ENCODE data around the gene SCART1. TPM values are rescaled to one million over a fixed set of nuclear protein-coding genes. Genes with fewer than 3 reads are reported as not detected.
"Not testable (repeated sequence)": the region's sequence is repeated elsewhere in the genome, so short reads cannot be mapped to it uniquely, and the experiment has no call there.

Gene SCART1
- total and polyA plus RNA-seq, 10 of the 15 experiments (the other 5 are each of a cell fraction or from before 2014, with no cell fraction given) = 0.05 to 22.0 (median 0.58) TPM

DNA sequence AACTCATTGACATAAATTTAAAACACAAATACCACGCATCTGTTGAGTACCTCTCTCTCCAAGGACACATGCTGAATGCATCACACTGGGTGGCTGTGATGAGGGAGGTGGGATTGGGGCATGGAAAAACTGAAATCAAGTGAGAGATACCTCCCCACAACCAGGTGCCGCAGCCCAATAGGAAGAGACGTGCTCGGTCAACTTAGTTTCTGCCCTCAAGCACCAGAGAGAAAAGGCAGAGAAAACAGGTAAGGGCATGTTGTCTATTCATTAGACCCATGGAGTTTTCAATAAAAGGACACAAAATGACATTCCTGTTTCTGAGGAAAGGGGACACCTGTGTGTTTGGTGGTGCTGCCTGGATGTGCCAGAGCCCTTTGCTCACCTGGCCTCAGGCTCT is 24.2 kb upstream of the SCART1 start:
- H3K9me3 ChIP-seq (replicated peaks; ENCODE audit: control insufficient read depth, insufficient read depth, low read length); H3K4me2 ChIP-seq (ENCODE audit: control insufficient read depth, insufficient read depth); DNase-seq (ENCODE audit: low read depth, low spot score); H4K20me1 ChIP-seq (ENCODE audit: control insufficient read depth, insufficient read depth); H3K27me3 ChIP-seq (replicated peaks in 1 of 2; ENCODE audit: control insufficient read depth in 2 of 2, insufficient read depth in 2 of 2, low read length in 1 of 2); BruUV-seq (replicated peaks); ATAC-seq; H3K4me3 ChIP-seq; H2AFZ ChIP-seq (ENCODE audit: control insufficient read depth, low read depth, low read length); H3K9ac ChIP-seq (ENCODE audit: control insufficient read depth, insufficient read depth, low read length); FAIRE-seq; H3K79me2 ChIP-seq (ENCODE audit: control insufficient read depth, insufficient read depth, low read length); POLR2A ChIA-PET; RAD21 ChIA-PET (ENCODE audit: unreplicated experiment); H3K4me1 ChIP-seq (ENCODE audit: control insufficient read depth, insufficient read depth, low read length); in situ Hi-C loops (cut with MboI); H3K27ac ChIP-seq (ENCODE audit: control insufficient read depth, insufficient read depth); H3K36me3 ChIP-seq (ENCODE audit: control insufficient read depth in 2 of 2, insufficient read depth in 2 of 2, low read length in 1 of 2); CTCF ChIA-PET: not testable (repeated sequence)
- SMC1A ChIA-PET (ENCODE audit: uncharacterized antibody, unreplicated experiment) = interaction anchor here (0.8 kb wide), 1 partner anchor 144 kb away, joined by 3 read pairs; no protein-coding TSS in a partner anchor
- intact Hi-C loops (cut with micrococcal nuclease; ENCODE audit: unreplicated experiment) = loop anchor here (2.0 kb wide), 1 partner anchor 143 kb away; no protein-coding TSS in a partner anchor
- 81% methylated on average over 1 of the region's 4 CpGs for WGBS (ENCODE audit: insufficient coverage, insufficient replicate concordance, low lambda C conversion rate, missing lambda C conversion rate)

DNA sequence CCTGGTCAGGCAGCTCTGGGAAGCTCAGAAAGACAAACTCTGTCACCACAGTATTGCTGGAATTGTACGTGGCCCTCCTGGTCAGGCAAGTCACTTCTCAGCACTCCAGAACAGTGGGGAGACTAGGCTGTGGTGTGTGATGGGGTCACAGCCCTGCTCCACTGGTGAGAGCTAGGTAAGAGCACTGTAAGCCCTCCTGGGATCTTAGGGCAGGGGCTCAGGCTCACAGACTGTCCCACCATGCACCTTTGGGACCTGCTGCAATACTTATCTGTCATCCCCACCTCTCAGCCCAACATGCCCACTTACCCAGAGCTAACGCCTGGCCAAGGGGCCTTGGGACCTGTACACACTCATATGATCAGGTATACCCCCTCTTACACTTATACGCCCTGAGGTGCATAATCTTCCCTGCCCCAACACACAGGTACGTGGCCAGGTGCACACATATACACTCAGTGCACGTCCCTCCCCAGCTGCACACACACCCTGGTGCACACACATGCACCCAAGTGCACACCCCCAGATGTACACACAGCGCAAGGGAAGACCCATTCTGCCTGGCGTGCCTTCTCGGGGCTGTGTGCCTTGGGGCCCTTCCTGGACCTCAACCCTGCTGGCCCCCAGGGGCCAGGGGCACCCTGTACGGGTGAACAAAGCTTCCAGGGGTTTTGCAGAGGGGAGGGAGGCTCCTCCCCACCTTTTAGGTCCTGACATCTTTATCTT is 21.7 kb upstream of the SCART1 start:
- H3K9ac ChIP-seq (ENCODE audit: control insufficient read depth, insufficient read depth, low read length); H3K4me3 ChIP-seq; intact Hi-C loops (cut with micrococcal nuclease; ENCODE audit: unreplicated experiment); H3K27me3 ChIP-seq (replicated peaks in 1 of 2; ENCODE audit: control insufficient read depth in 2 of 2, insufficient read depth in 2 of 2, low read length in 1 of 2); H2AFZ ChIP-seq (ENCODE audit: control insufficient read depth, low read depth, low read length); H3K4me2 ChIP-seq (ENCODE audit: control insufficient read depth, insufficient read depth); RAD21 ChIA-PET (ENCODE audit: unreplicated experiment); POLR2A ChIA-PET; H3K9me3 ChIP-seq (replicated peaks; ENCODE audit: control insufficient read depth, insufficient read depth, low read length); CTCF ChIA-PET; FAIRE-seq; DNase-seq (ENCODE audit: low read depth, low spot score); H3K4me1 ChIP-seq (ENCODE audit: control insufficient read depth, insufficient read depth, low read length); in situ Hi-C loops (cut with MboI); H3K27ac ChIP-seq (ENCODE audit: control insufficient read depth, insufficient read depth); H3K79me2 ChIP-seq (ENCODE audit: control insufficient read depth, insufficient read depth, low read length); H4K20me1 ChIP-seq (ENCODE audit: control insufficient read depth, insufficient read depth); BruUV-seq (replicated peaks); SMC1A ChIA-PET (ENCODE audit: uncharacterized antibody, unreplicated experiment); H3K36me3 ChIP-seq (ENCODE audit: control insufficient read depth in 2 of 2, insufficient read depth in 2 of 2, low read length in 1 of 2): not testable (repeated sequence)
- 23% methylated on average over 4 of the region's 9 CpGs for WGBS (ENCODE audit: insufficient coverage, insufficient replicate concordance, low lambda C conversion rate, missing lambda C conversion rate)
- ATAC-seq = peak; percentile 23

DNA sequence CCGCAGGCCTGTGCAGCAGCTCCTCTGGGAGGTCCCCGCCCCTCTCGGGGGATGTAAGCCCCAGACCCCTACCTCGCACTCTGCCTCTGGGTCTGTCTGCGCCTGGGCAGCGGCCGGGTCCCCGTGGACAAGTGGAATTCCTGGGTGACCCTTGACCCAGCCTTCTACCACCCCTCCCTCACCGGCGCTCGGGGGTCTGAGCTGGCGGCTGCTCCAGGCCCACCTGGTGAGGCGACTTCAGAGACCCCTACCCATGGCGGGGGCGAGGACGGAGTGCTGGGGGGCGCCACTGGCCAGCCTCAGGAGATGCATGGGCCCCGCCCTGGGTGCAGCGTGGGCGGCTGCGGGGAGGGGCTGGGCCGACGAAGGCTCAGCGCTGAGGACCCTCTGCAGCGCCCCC is 21.0 kb upstream of the SCART1 start:
- SMC1A ChIA-PET (ENCODE audit: uncharacterized antibody, unreplicated experiment); H3K27me3 ChIP-seq (replicated peaks in 1 of 2; ENCODE audit: control insufficient read depth in 2 of 2, insufficient read depth in 2 of 2, low read length in 1 of 2); intact Hi-C loops (cut with micrococcal nuclease; ENCODE audit: unreplicated experiment); RAD21 ChIA-PET (ENCODE audit: unreplicated experiment); POLR2A ChIA-PET; H3K27ac ChIP-seq (ENCODE audit: control insufficient read depth, insufficient read depth); H3K4me2 ChIP-seq (ENCODE audit: control insufficient read depth, insufficient read depth); DNase-seq (ENCODE audit: low read depth, low spot score); H3K36me3 ChIP-seq (ENCODE audit: control insufficient read depth in 2 of 2, insufficient read depth in 2 of 2, low read length in 1 of 2); CTCF ChIA-PET; H3K9ac ChIP-seq (ENCODE audit: control insufficient read depth, insufficient read depth, low read length); H2AFZ ChIP-seq (ENCODE audit: control insufficient read depth, low read depth, low read length); H4K20me1 ChIP-seq (ENCODE audit: control insufficient read depth, insufficient read depth); H3K4me1 ChIP-seq (ENCODE audit: control insufficient read depth, insufficient read depth, low read length); H3K79me2 ChIP-seq (ENCODE audit: control insufficient read depth, insufficient read depth, low read length); H3K4me3 ChIP-seq; ATAC-seq; FAIRE-seq; BruUV-seq (replicated peaks); H3K9me3 ChIP-seq (replicated peaks; ENCODE audit: control insufficient read depth, insufficient read depth, low read length); in situ Hi-C loops (cut with MboI): not testable (repeated sequence)
- no CpG with 5 or more reads among the region's 25 CpGs for WGBS (ENCODE audit: insufficient coverage, insufficient replicate concordance, low lambda C conversion rate, missing lambda C conversion rate)
